Endothelial cell of umbilical vein (primary cell): ENCODE measurements around the gene JAML. TPM values are rescaled to one million over a fixed set of nuclear protein-coding genes. Genes with fewer than 3 reads are reported as not detected.

Experiments used
- BruUV-seq: library from RNA; stranded (reverse); fragments of 400-500 nt; replicated peaks from 2 replicates; lab custom pipeline; 2021; lab: Mats Ljungman, UMichigan
- CTCF ChIA-PET: fragments of 300-600, 350-600 bp; sonication (Branson Sonifier 250); formaldehyde crosslinking; loops from one replicate; lab custom pipeline; 2021; ENCODE audit warnings: antibody characterized with exemption, inconsistent platforms; lab: Charles Lee
- POLR2A ChIA-PET: fragments of 300-600, 350-600 bp; sonication (Branson Sonifier 250); formaldehyde crosslinking; loops from one replicate; lab custom pipeline; 2021; ENCODE audit warnings: antibody characterized with exemption, inconsistent platforms; lab: Charles Lee
- DNase-seq: peaks from one replicate; pipeline ENCODE4 v3.0.0-alpha.2; 2011; ENCODE audit warnings: low read depth, low spot score
- FAIRE-seq: peaks from 2 replicates; lab custom pipeline; 2011; peaks lifted over from hg19 to GRCh38; lab: Jason Lieb, UNC
- H2AFZ ChIP-seq: 2 replicates; pipeline ENCODE4 v1.6.0; 2012; ENCODE audit warnings: low read depth, low read length, control low read depth, inconsistent platforms
- H3K27ac ChIP-seq: 2 replicates; pipeline ENCODE4 v1.5.1; 2011; ENCODE audit warnings: low read depth, mild to moderate bottlenecking, control low read depth, low read length, moderate library complexity; ENCODE audit not compliant: insufficient read depth
- H3K27me3 ChIP-seq, 2 experiments: 2 replicates each; pipeline versions ENCODE4 v1.6.0 to v1.6.1; 2011; ENCODE audit warnings: low read length in 2 of 2, mixed read lengths in 1 of 2; ENCODE audit not compliant: control insufficient read depth in 2 of 2, insufficient read depth in 2 of 2
- H3K36me3 ChIP-seq, 2 experiments: 2 replicates in 1 of 2; 3 replicates in 1 of 2; pipeline ENCODE4 v1.5.1; 2011; ENCODE audit warnings: low read length in 2 of 2, mild to moderate bottlenecking in 1 of 2, moderate library complexity in 1 of 2; ENCODE audit not compliant: control insufficient read depth in 2 of 2, insufficient read depth in 2 of 2; ENCODE audit errors: extremely low read depth in 1 of 2
- H3K4me1 ChIP-seq: 3 replicates; pipeline ENCODE4 v1.5.1; 2011; ENCODE audit warnings: mild to moderate bottlenecking, low read length; ENCODE audit not compliant: control insufficient read depth, insufficient read depth; ENCODE audit errors: extremely low read depth
- H3K4me2 ChIP-seq: 2 replicates; pipeline ENCODE4 v1.6.1; 2011; ENCODE audit warnings: low read length, control low read depth, mixed read lengths; ENCODE audit not compliant: insufficient read depth
- H3K4me3 ChIP-seq, 3 experiments: fragments of 200-600 bp in 1 of 3; sonication (generic), shearing (Covaris generic) in 1 of 3; replicated peaks in 1 of 3; 2 replicates each; pipeline ENCODE4 v1.5.1; 2011 to 2016; ENCODE audit warnings: control low read depth in 3 of 3, low read length in 3 of 3, mild to moderate bottlenecking in 2 of 3, inconsistent platforms in 1 of 3, low read depth in 1 of 3, moderate library complexity in 1 of 3; ENCODE audit not compliant: insufficient read depth in 1 of 3
- H3K79me2 ChIP-seq: 2 replicates; pipeline ENCODE4 v1.6.0; 2012; ENCODE audit warnings: low read length, inconsistent platforms; ENCODE audit not compliant: control insufficient read depth, insufficient read depth
- H3K9ac ChIP-seq: replicated peaks from 2 replicates; pipeline ENCODE3; 2011; ENCODE audit warnings: low read length, control low read depth; ENCODE audit not compliant: insufficient read depth; ENCODE audit errors: extremely low read depth
- H3K9me1 ChIP-seq: replicated peaks from 3 replicates; pipeline ENCODE4 v1.6.0; 2011; ENCODE audit warnings: mild to moderate bottlenecking, low read length; ENCODE audit not compliant: control insufficient read depth, insufficient read depth; ENCODE audit errors: extremely low read depth
- H3K9me3 ChIP-seq: replicated peaks from 2 replicates; pipeline ENCODE4 v1.5.1; 2012; ENCODE audit warnings: low read length, inconsistent platforms; ENCODE audit not compliant: control insufficient read depth, insufficient read depth
- H4K20me1 ChIP-seq: replicated peaks from 2 replicates; pipeline ENCODE3; 2011; ENCODE audit warnings: mild to moderate bottlenecking, low read length; ENCODE audit not compliant: control insufficient read depth, insufficient read depth; ENCODE audit errors: extremely low read depth
- CTCF ChIP-seq, 2 donors: IDR thresholded peaks; 1 replicate in 1 of 2; 2 replicates in 1 of 2; pipeline ENCODE4 v1.5.1; 2011; ENCODE audit warnings: low read length in 2 of 2, mild to moderate bottlenecking in 2 of 2, moderate library complexity in 2 of 2, control low read depth in 1 of 2, inconsistent platforms in 1 of 2, low read depth in 1 of 2; ENCODE audit not compliant: insufficient read depth in 1 of 2; ENCODE audit errors: extremely low read depth in 1 of 2
- EZH2 ChIP-seq: IDR thresholded peaks from 2 replicates; pipeline ENCODE4 v1.6.1; 2012; ENCODE audit warnings: borderline replicate concordance, low read depth, mild to moderate bottlenecking, moderate library complexity, low read length, inconsistent platforms; ENCODE audit not compliant: severe bottlenecking
- GATA2 ChIP-seq: IDR thresholded peaks from 2 replicates; pipeline ENCODE4 v1.7.0; 2011; ENCODE audit warnings: low read depth, mild to moderate bottlenecking, moderate library complexity, mixed read lengths, low read length; ENCODE audit not compliant: insufficient read length, insufficient read depth
- MAX ChIP-seq: IDR thresholded peaks from 2 replicates; pipeline ENCODE4 v1.6.1; 2011; ENCODE audit not compliant: insufficient read depth, insufficient read length
- dilution Hi-C: fragments of 300-500 bp; cut with MboI; formaldehyde crosslinking; loops from one replicate; pipeline ENCODE4 v1.15.0; 2019; ENCODE audit warnings: low sequenced_read_pairs; ENCODE audit not compliant: extremely low pct_ligation_motif_present
- intact Hi-C: fragments of 100-400 bp; cut with micrococcal nuclease; formaldehyde crosslinking; loops from one replicate; pipeline ENCODE4 v1.10.0; 2022
- polyA plus RNA-seq, 4 experiments: library from polyadenylated mRNA; depleted of rRNA in 3 of 4; stranded (reverse) in 3 of 4; unstranded in 1 of 4; fragments of >200 nt; gene quantifications; 2 replicates each; pipeline versions ENCODE4 v1.2.1 to v1.2.3, GENCODE V29; 2011 to 2012; ENCODE audit warnings: missing spikeins in 1 of 4
- total RNA-seq: library from RNA; stranded (reverse); gene quantifications from 2 replicates; pipeline ENCODE4 v1.2.3, GENCODE V29; 2021

The JAML gene
- total and polyA plus RNA-seq, 2 donors (not counting 3 experiments of a cell fraction or from before 2014, with no cell fraction given) = 0.04 to 0.35 TPM

GRCh38 chr11:118243161-118243560 is 18.4 kb upstream of the JAML start:
- H3K79me2 ChIP-seq = no peaks in the 10 kb centered on the region
- no peak overlapping the region for H2AFZ ChIP-seq
- FAIRE-seq = no peak
- no peak overlapping the region for H3K4me2 ChIP-seq
- H3K4me1 ChIP-seq = peaks cover 53% of the 10 kb centered on the region
- DNase-seq = no peak
- H3K4me3 ChIP-seq = no peak overlapping the region
- dilution Hi-C loops (no loop called here), intact Hi-C loops (no loop called here)
- no peaks in the 10 kb centered on the region for H3K9me3 ChIP-seq
- H3K36me3 ChIP-seq = no peaks in the 10 kb centered on the region
- H4K20me1 ChIP-seq = no peaks in the 10 kb centered on the region
- ChIA-PET CTCF (interaction anchor here (2.3 to 2.4 kb wide), 2 partner anchors 8 to 45 kb away, joined by 6 to 12 read pairs; partner anchors contain the start of gene MPZL3), POLR2A (no interaction called here)
- TF ChIP-seq CTCF (IDR thresholded peaks at IDR 0.05; ENCODE audit: extremely low read depth in 1 of 2, insufficient read depth in 1 of 2, low read depth in 1 of 2, low read length in 2 of 2) (no peak), MAX (no peak), GATA2 (no peak)
- no peaks in the 10 kb centered on the region for H3K9me1 ChIP-seq
- H3K27me3 ChIP-seq = no peaks in the 10 kb centered on the region
- no TSS peak for BruUV-seq
- no peak overlapping the region for H3K27ac ChIP-seq
- H3K9ac ChIP-seq = no peak overlapping the region

GRCh38 chr11:118241764-118242098 is 16.9 kb upstream of the JAML start:
- Histone ChIP-seq H3K79me2 (no peaks in the 10 kb centered on the region), H3K9ac (peak overlapping the region; percentile 11), H3K36me3 (no peaks in the 10 kb centered on the region), H3K4me3 (no peak overlapping the region), H4K20me1 (no peaks in the 10 kb centered on the region), H3K27me3 (no peaks in the 10 kb centered on the region), H3K4me2 (peak overlapping the region; percentile 35), H3K27ac (peak overlapping the region; percentile 64), H3K4me1 (peaks cover 49% of the 10 kb centered on the region), H3K9me1 (no peaks in the 10 kb centered on the region), H2AFZ (no peak overlapping the region), H3K9me3 (no peaks in the 10 kb centered on the region)
- BruUV-seq = no TSS peak
- DNase-seq (no peak), FAIRE-seq (no peak)
- intact Hi-C loops (loop anchor here (1.0 kb wide), 4 partner anchors 12 to 35 kb away; partner anchors contain the start of gene MPZL2), dilution Hi-C loops (no loop called here)
- ChIA-PET CTCF (interaction anchor here (0.8 to 3.5 kb wide), 7 partner anchors 10 to 70 kb away, joined by 3 to 18 read pairs (median 6); partner anchors contain the start of gene MPZL3), POLR2A (no interaction called here)
- TF ChIP-seq EZH2 = no peak
